NCI-H2171 (cell line): Measurements from ENCODE around the gene NBL1.

Experiments
- DNase-seq: peaks from one replicate; lab custom pipeline; 2025; lab: John Stamatoyannopoulos, UW

NBL1 gene

GRCh38 chr1:19670787-19671186 lies 26.7 kb downstream of the NBL1 start:
- DNase-seq = no peak

GRCh38 chr1:19672237-19672636 lies 28.1 kb downstream of the NBL1 start:
- no peak for DNase-seq

GRCh38 chr1:19675797-19676196 lies 31.7 kb downstream of the NBL1 start:
- no peak for DNase-seq

GRCh38 chr1:19676438-19676922 lies 32.4 kb downstream of the NBL1 start:
- DNase-seq = no peak

- DNase-seq = no peak
Observed at GRCh38 chr1:19678493-19678892, 34.4 kb downstream of the NBL1 start.

- DNase-seq = no peak
Observed at GRCh38 chr1:19678931-19679453, 34.9 kb downstream of the NBL1 start.

GRCh38 chr1:19679691-19680090 lies 35.6 kb downstream of the NBL1 start:
- DNase-seq = no peak

GRCh38 chr1:19680644-19681043 lies 36.5 kb downstream of the NBL1 start:
- no peak for DNase-seq

- DNase-seq = no peak
Observed at GRCh38 chr1:19682257-19682656, 38.1 kb downstream of the NBL1 start.

GRCh38 chr1:19682901-19683300 lies 38.8 kb downstream of the NBL1 start:
- DNase-seq = no peak

GRCh38 chr1:19683351-19683750 lies 39.2 kb downstream of the NBL1 start:
- no peak for DNase-seq

GRCh38 chr1:19684677-19685076 lies 40.6 kb downstream of the NBL1 start:
- no peak for DNase-seq

GRCh38 chr1:19685994-19686393 lies 41.9 kb downstream of the NBL1 start:
- DNase-seq = no peak

GRCh38 chr1:19687414-19687813 lies 43.3 kb downstream of the NBL1 start:
- DNase-seq = no peak

- DNase-seq = no peak
Observed at GRCh38 chr1:19688041-19688842, 44.1 kb downstream of the NBL1 start.

- DNase-seq = no peak
Observed at GRCh38 chr1:19689085-19689757, 45.1 kb downstream of the NBL1 start.

GRCh38 chr1:19689856-19690255 lies 45.7 kb downstream of the NBL1 start:
- DNase-seq = no peak

GRCh38 chr1:19690342-19690741 lies 46.2 kb downstream of the NBL1 start:
- DNase-seq = no peak

GRCh38 chr1:19694298-19694697 lies 50.2 kb downstream of the NBL1 start:
- DNase-seq = no peak

- DNase-seq = no peak
Observed at GRCh38 chr1:19695772-19696171, 51.7 kb downstream of the NBL1 start.

GRCh38 chr1:19696820-19697219 lies 52.7 kb downstream of the NBL1 start:
- DNase-seq = no peak

GRCh38 chr1:19698181-19698580 lies 54.1 kb downstream of the NBL1 start:
- no peak for DNase-seq

- no peak for DNase-seq
Observed at GRCh38 chr1:19700079-19700777, 56.1 kb downstream of the NBL1 start.
